ENCODE results near the gene AHCYL1.

AHCYL1 gene

DNA sequence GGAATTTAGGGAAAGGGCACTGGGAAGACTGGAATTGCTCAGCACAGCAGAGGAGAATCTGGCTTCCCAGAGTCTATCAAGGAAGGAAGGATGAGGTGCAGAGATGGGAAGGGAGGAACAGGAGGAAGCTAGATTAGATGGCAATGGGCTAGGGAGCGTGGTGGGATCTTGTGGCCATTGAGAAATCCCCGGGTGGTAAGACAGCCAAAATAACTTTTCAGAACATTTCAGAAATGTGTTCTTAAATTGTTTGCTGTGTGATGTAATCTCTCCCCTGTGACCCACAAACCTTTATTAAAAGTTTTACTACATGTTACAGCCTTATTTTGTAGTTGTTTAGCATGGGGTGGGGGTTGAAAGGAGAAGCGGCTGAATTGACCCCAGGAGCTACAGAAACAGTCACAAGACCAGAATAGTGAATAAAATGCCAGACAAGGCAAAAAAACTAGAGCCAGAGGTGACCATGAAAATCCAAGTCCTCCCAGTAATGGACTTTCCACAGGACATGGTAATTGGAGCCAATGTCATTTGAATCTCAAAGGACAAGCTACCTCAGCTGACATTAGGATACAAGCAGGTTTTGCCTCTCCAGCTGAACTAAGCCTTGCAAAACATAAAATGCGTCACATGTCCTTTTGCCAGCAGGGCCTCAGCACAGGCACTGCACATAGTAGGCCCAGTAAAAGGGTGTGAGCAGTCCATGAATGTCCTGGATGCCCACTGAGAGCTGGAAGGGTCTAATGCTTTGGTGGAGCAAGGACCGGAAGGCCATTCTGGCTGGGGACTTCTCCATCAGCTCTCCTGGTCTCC is 980 bp upstream of the AHCYL1 start:
- TF ChIP-seq TARDBP (IDR thresholded peaks at IDR 0.05) (no peak), ELF4 (IDR thresholded peaks at IDR 0.05) (no peak), LEF1 (IDR thresholded peaks at IDR 0.05; ENCODE audit: borderline replicate concordance) (no peak), FOXA1 (IDR thresholded peaks at IDR 0.05) (no peak), L3MBTL2 (conservative IDR thresholded peaks at IDR 0.05) (no peak)
- ChIA-PET POLR2A (interaction anchor here (1.0 to 5.7 kb wide), 13 partner anchors 12 to 435 kb away, joined by 3 to 45 read pairs (median 7); partner anchors contain the start of gene GNAI3), CTCF (interaction anchor here (0.6 to 5.7 kb wide), 30 partner anchors 9 to 437 kb away, joined by 3 to 139 read pairs (median 5); no protein-coding TSS in a partner anchor)
- no peak for DNase-seq (ENCODE audit: extremely low spot score)

DNA sequence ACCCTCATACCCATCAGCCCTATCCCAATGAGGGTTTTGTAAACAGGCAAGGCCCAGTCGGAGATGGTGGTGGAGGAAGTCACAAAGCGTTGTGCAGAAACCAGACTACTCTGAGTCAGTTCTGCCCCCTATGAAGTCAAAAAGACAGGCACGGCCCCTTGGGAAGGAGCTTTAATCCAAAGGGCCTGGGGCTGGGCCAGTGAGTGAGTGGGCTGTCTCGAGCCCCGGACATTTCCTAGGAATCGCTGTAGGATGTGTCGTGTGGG is 442 bp upstream of the AHCYL1 start:
- DNase-seq (ENCODE audit: extremely low spot score), result peak; percentile 32
- POLR2A ChIA-PET, result interaction anchor here (0.6 to 5.7 kb wide), 29 partner anchors 8 to 445 kb away, joined by 3 to 45 read pairs (median 4); partner anchors contain the start of genes EPS8L3, GNAI3 and STRIP1

GRCh38 chr1:109985247-109986053 is 885 bp downstream of the AHCYL1 start:
- CTCF ChIA-PET, result interaction anchor here (0.5 to 5.7 kb wide), 13 partner anchors 11 to 346 kb away, joined by 3 to 139 read pairs (median 11); partner anchors contain the start of gene STRIP1
- no peak for DNase-seq (ENCODE audit: extremely low spot score)

More for the DNA sequence above, 442 bp upstream of the AHCYL1 start:
- TF ChIP-seq FOXK2 (IDR thresholded peaks at IDR 0.05), result no peak
- TF ChIP-seq FOXM1 (IDR thresholded peaks at IDR 0.05; ENCODE audit: borderline replicate concordance), result no peak
- no peak for TF ChIP-seq SUZ12 (IDR thresholded peaks at IDR 0.05)
- CTCF ChIA-PET, result interaction anchor here (0.6 to 5.7 kb wide), 30 partner anchors 10 to 438 kb away, joined by 3 to 139 read pairs (median 5); partner anchors contain the start of gene STRIP1

GRCh38 chr1:109986054-109986444 is 1.5 kb downstream of the AHCYL1 start:
- CTCF ChIA-PET, result interaction anchor here (0.9 to 5.7 kb wide), 4 partner anchors 21 to 209 kb away, joined by 3 to 139 read pairs (median 26); no protein-coding TSS in a partner anchor
- POLR2A ChIA-PET, result interaction anchor here (0.9 to 5.7 kb wide), 7 partner anchors 10 to 437 kb away, joined by 3 to 45 read pairs (median 11); partner anchors contain the start of gene GNAI3
- no peak for TF ChIP-seq SP1 (IDR thresholded peaks at IDR 0.05)
- no peak for TF ChIP-seq CTBP1 (IDR thresholded peaks at IDR 0.05; ENCODE audit: borderline replicate concordance)
- TF ChIP-seq ZNF384 (IDR thresholded peaks at IDR 0.05), result no peak
- TF ChIP-seq, protein P1, sequence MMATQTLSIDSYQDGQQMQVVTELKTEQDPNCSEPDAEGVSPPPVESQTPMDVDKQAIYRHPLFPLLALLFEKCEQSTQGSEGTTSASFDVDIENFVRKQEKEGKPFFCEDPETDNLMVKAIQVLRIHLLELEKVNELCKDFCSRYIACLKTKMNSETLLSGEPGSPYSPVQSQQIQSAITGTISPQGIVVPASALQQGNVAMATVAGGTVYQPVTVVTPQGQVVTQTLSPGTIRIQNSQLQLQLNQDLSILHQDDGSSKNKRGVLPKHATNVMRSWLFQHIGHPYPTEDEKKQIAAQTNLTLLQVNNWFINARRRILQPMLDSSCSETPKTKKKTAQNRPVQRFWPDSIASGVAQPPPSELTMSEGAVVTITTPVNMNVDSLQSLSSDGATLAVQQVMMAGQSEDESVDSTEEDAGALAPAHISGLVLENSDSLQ (IDR thresholded peaks at IDR 0.05), result no peak
- no peak for TF ChIP-seq FOXA1 (IDR thresholded peaks at IDR 0.05)
- no peak for TF ChIP-seq SUZ12 (IDR thresholded peaks at IDR 0.05)
- TF ChIP-seq HDGF (IDR thresholded peaks at IDR 0.05; ENCODE audit: borderline replicate concordance), result no peak
- TF ChIP-seq BHLHE40 (IDR thresholded peaks at IDR 0.05; ENCODE audit: borderline replicate concordance), result no peak
- TF ChIP-seq L3MBTL2 (conservative IDR thresholded peaks at IDR 0.05), result no peak
- TF ChIP-seq FOXM1 (IDR thresholded peaks at IDR 0.05; ENCODE audit: borderline replicate concordance), result no peak
- TF ChIP-seq NFRKB (IDR thresholded peaks at IDR 0.05), result no peak
- no peak for TF ChIP-seq LEF1 (IDR thresholded peaks at IDR 0.05; ENCODE audit: borderline replicate concordance)
- no peak for TF ChIP-seq FOXK2 (IDR thresholded peaks at IDR 0.05)
- TF ChIP-seq ELF4 (IDR thresholded peaks at IDR 0.05), result no peak
- TF ChIP-seq ARNT (IDR thresholded peaks at IDR 0.05), result no peak
- TF ChIP-seq TARDBP (IDR thresholded peaks at IDR 0.05), result no peak
- DNase-seq (ENCODE audit: extremely low spot score), result no peak

More at GRCh38 chr1:109985247-109986053, 885 bp downstream of the AHCYL1 start:
- no peak for TF ChIP-seq HDGF (IDR thresholded peaks at IDR 0.05; ENCODE audit: borderline replicate concordance)
- no peak for TF ChIP-seq TARDBP (IDR thresholded peaks at IDR 0.05)
- TF ChIP-seq NFRKB (IDR thresholded peaks at IDR 0.05), result no peak
- TF ChIP-seq, protein P1 (IDR thresholded peaks at IDR 0.05), result no peak
- no peak; the same call in 1 of the 2 replicates for TF ChIP-seq L3MBTL2 (conservative IDR thresholded peaks at IDR 0.05)
- TF ChIP-seq BHLHE40 (IDR thresholded peaks at IDR 0.05; ENCODE audit: borderline replicate concordance), result no peak
- TF ChIP-seq ELF4 (IDR thresholded peaks at IDR 0.05), result no peak
- no peak for TF ChIP-seq CTBP1 (IDR thresholded peaks at IDR 0.05; ENCODE audit: borderline replicate concordance)
- TF ChIP-seq FOXA1 (IDR thresholded peaks at IDR 0.05), result no peak
- no peak for TF ChIP-seq FOXK2 (IDR thresholded peaks at IDR 0.05)
- POLR2A ChIA-PET, result interaction anchor here (0.9 to 5.7 kb wide), 15 partner anchors 10 to 436 kb away, joined by 3 to 45 read pairs (median 7); partner anchors contain the start of genes EPS8L3 and GNAI3

DNA sequence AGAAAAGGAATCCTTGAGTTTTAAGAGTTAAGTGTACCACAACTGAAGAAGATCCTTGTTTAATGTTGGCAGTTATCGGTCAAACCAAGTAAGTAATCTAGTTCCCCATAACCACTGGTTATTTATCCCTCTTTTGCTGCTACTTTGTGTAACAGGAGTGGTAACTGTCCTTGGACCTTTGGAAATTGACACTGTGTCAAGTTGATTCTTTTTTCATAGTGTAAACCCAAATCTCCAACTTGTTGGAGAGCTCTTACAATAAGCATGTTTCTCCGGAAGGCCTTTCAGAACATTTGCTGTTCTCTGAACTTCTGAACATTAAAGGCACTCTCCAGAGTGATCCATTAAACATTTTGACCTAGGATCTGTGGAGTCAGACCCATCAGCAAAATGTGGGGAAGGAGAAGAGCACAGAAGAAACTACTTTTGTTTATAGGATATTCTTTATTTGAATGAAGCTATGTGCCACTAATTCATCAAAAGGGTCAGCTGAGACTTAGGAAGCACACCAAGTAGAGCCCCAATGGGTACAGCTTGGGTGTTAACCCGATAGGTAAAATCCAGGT is 3.9 kb downstream of the AHCYL1 start:
- no peak for DNase-seq (ENCODE audit: extremely low spot score)
- POLR2A ChIA-PET, result interaction anchor here (1.2 kb wide), 1 partner anchor 9 kb away, joined by 3 read pairs; no protein-coding TSS in a partner anchor
- CTCF ChIA-PET, result no interaction called here
- TF ChIP-seq ZNF384 (IDR thresholded peaks at IDR 0.05), result no peak
- TF ChIP-seq ARNT (IDR thresholded peaks at IDR 0.05), result no peak
- no peak for TF ChIP-seq FOXK2 (IDR thresholded peaks at IDR 0.05)
- TF ChIP-seq BHLHE40 (IDR thresholded peaks at IDR 0.05; ENCODE audit: borderline replicate concordance), result no peak
- TF ChIP-seq, protein P1 (IDR thresholded peaks at IDR 0.05), result no peak
- no peak for TF ChIP-seq FOXM1 (IDR thresholded peaks at IDR 0.05; ENCODE audit: borderline replicate concordance)
- TF ChIP-seq TARDBP (IDR thresholded peaks at IDR 0.05), result no peak
- TF ChIP-seq NFRKB (IDR thresholded peaks at IDR 0.05), result no peak
- TF ChIP-seq LEF1 (IDR thresholded peaks at IDR 0.05; ENCODE audit: borderline replicate concordance), result no peak
